NCI-H2227 treated with DMSO at 0.1 percent for 48 hours (cell line): ENCODE measurements around the gene CFAP410.
"Not testable (repeated sequence)": the region's sequence is repeated elsewhere in the genome, so short reads cannot be mapped to it uniquely, and the experiment has no call there.

ENCODE experiments used
- DNase-seq: peaks from one replicate; lab custom pipeline; 2025; lab: John Stamatoyannopoulos, UW

Gene CFAP410

DNA sequence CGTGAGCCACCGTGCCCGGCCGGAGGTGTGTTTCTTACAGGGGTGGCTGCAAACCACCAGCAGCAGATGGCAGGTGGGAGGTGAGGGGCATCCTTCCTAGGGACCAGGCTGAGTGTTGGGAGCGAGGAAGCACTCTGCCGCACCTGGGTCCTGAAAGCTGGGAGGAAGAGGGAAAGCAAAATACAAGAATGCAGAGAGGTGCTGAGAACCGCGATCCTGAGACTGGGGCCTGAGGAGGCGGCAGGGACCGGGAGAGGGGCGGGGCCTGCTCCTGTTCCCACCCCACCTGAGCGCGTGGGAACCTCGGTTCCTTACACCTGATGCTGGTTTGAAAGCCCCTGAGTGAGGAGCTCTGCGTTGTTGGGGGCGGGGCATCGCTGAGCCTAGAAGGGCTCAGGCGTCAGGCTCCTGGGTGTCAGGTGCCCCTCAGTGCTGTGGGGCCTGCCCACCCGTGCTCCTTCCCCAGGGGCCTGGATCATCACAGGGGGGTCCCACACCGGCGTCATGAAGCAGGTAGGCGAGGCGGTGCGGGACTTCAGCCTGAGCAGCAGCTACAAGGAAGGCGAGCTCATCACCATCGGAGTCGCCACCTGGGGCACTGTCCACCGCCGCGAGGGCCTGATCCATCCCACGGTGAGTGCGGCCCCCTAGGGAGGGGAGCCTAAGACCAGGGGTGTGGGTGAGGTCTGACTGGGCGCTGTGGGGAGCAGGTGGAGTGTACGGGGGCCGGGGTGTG is 29.7 kb upstream of the CFAP410 start:
- no peak for DNase-seq

DNA sequence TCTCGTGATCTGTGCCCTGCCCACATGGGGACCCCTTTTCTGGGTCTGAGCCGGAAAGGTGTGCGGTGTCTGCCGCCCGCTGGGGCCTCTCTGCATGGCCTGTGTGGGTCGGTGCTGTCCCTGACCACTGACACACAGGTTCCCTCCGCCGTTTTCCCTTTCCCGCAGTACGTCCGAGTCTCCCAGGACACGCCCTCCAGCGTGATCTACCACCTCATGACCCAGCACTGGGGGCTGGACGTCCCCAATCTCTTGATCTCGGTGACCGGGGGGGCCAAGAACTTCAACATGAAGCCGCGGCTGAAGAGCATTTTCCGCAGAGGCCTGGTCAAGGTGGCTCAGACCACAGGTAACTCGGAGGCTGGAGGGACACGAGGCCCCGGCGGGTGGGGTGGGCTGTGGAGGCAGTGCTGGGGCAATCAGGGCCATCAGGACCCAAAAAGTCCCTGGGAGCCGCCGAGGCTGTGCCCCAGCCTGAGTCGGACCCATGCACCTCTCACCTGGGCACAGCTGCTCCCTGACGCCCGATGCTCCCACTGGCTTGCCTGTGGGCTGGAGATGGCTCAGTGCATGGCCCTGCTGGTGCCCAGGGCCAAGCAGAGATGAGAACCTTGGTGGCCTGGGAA is 27.5 kb upstream of the CFAP410 start:
- no peak for DNase-seq

GRCh38 chr21:44365967-44366585 is 26.9 kb upstream of the CFAP410 start:
- DNase-seq = no peak

DNA sequence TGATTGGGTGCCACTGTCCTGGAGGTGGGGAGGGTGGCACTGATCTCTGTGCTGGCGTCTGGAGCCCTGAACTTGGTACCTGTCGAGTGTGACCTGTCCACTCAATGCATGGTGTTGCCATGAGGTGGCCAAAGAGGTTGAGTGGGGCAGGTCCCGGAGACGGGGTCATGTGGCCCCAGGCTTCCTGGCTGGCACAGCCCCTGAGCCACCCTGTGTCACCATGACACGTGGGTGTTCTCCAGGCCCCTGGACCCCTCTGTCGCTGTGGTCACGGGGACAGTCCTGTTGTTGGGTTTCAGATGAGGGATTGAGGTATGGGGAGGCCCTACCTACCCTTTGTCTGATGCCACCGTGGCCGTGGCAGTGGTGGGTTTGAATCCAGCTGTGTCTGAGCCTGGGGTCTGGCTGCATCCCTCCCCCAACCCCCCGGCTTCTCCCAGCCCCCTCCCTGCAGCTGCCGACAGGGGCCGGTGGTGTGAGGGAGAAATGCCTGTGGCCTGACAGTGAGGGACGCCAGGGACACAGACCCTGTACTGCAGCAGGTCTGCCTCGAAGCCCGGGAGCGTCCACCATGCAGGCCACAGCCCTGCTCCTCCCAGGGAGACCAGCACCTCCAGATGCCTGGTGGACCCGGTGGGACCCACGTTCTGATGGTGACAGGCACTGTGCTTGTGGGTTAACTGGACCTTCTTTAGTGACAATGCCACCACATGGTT is 26.2 kb upstream of the CFAP410 start:
- no peak for DNase-seq

GRCh38 chr21:44364151-44365053 is 25.2 kb upstream of the CFAP410 start:
- DNase-seq = no peak

DNA sequence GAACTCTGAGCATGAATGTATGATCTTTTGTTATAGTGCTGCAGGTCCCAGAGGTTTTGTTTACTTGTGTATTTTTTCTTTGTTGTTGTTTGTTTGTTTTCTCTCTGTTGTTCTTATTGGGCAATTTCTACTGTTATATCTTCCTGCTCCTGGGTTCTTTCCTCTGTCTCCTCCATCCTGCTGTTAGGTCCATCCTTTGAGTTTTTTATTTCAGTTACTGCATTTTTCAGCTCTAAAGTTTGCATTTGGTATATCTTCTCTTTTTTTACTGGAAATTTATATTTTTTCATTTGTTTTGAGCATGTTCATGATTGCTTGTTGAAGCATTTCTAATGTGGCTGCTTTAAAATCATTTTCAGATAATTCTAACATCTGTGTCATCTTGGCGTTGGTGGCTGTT is 24.1 kb upstream of the CFAP410 start:
- DNase-seq = no peak

- not testable (repeated sequence) for DNase-seq
These were observed 22.7 kb upstream of the CFAP410 start for GRCh38 chr21:44361903-44362302.

DNA sequence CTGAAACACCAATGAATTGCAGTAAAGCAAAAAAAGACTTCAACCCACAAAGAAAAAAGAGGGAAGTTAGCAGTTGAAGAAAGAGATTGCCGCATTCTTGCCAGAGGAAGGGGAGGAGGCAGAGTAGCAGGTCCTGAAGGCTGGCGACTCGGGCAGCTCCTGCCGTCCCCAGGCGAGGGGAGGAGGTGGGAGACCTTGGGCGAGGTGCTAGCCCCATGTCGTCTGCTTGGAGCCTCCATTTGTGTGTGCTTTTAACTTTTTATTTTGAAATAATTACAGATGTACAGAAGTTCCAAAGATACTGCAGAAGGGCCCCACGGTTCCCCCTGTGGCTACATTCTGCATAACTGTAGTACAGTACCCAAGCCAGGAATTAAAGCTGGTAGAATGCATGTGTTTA is 21.0 kb upstream of the CFAP410 start:
- no peak for DNase-seq

DNA sequence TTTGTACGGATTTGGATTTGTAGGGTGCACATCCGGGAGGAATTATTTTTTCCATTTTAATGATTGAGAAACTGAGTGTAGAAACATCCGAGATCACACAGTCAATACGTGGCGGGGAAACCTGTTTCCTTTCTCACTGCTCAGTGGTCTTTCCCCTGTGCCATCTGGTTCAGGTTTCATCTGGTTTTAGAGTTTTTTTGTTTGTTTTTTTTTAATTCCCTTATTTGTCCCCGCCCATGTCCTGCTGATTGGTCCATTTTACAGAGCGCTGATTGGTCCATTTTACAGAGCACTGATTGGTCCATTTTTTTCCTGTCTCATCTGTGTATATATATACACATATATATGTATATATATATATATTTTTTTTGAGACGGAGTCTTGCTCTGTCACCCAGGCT is 20.2 kb upstream of the CFAP410 start:
- no peak for DNase-seq

DNA sequence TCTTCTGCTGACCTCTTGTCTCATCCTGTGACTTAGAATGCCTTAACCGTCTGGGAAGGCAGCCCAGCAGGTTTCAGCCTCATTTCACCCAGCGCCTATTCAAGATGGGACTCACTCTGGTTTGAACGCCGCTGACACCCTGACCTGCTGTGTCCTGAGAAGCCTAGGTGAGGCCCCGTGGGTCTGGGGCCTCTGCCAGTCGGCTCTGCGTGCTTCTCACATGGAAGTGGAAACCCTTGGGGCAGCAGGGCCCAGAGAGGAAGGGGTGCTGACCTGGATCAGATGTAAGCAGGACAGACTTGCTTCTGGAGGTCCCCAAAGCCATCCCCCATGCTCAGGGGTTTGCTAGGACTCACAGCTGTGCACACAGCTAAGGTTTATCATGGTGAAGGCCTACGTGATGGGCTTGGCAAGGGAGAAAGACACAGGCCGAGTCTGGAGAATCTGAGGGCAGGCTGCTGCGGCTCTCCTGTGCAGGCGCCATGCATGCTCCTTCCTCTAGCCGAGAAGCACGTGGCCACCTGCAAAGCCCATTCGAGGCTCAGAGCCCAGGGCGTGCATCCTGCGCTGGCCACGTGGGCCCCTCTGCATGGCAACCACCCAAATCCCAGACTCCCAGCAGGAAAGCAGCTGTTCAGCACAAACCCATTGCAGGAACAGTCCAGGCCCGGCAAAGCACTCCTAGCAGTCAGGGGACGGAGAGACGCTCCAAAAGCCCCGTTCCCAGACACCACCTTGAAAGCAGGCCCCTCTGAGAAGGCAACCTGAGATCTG is 18.1 kb upstream of the CFAP410 start:
- DNase-seq = no peak

DNA sequence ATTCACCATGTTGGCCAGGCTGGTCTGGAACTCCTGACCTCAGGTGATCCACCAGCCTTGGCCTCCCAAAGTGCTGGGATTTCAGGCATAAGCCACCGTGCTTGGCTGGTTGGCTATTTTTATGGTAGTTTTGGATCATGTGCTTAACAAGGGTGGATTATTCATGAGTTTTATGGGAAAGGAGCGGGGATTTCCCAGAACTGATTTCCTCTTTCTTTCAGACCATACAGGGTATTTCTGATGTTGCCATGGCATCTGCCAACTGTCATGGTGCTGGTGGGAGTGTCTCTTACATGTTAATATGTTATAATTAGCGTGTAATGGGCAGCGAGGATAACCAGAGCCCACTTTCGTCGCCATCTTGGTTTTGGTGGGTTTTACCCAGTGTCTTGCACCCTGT is 17.4 kb upstream of the CFAP410 start:
- no peak for DNase-seq

GRCh38 chr21:44356160-44356559 is 17.0 kb upstream of the CFAP410 start:
- no peak for DNase-seq

GRCh38 chr21:44354775-44355771 is 15.9 kb upstream of the CFAP410 start:
- DNase-seq = no peak

DNA sequence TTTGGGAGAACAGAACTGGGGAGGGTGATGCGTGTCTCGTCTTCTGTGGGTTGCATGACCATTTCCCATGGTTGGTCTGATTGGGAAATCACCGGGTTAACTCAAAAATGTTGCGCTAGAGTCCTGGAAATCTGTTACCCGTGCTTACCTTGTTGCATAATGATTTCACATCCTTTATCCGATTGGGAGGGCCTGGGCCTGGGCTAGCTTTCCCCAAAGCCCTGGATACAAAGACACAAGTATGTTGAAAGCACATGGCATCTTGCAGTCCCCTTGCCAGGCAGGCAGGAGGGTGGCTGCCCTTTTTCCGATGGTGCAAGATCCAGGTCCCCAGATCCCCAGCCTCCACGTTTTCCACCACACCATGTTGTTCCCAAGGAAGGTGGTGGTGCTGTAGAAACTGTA is 14.8 kb upstream of the CFAP410 start:
- DNase-seq = no peak

- no peak for DNase-seq
These were observed 14.2 kb upstream of the CFAP410 start, which contains the start of gene TRPM2 for GRCh38 chr21:44353191-44353970. Gene TRPM2 (plus strand): TSS chr21:44353621. CDS start chr21:44353701, 80 bp downstream.

- no peak for DNase-seq
These were observed 13.2 kb upstream of the CFAP410 start for GRCh38 chr21:44352253-44352860.

DNA sequence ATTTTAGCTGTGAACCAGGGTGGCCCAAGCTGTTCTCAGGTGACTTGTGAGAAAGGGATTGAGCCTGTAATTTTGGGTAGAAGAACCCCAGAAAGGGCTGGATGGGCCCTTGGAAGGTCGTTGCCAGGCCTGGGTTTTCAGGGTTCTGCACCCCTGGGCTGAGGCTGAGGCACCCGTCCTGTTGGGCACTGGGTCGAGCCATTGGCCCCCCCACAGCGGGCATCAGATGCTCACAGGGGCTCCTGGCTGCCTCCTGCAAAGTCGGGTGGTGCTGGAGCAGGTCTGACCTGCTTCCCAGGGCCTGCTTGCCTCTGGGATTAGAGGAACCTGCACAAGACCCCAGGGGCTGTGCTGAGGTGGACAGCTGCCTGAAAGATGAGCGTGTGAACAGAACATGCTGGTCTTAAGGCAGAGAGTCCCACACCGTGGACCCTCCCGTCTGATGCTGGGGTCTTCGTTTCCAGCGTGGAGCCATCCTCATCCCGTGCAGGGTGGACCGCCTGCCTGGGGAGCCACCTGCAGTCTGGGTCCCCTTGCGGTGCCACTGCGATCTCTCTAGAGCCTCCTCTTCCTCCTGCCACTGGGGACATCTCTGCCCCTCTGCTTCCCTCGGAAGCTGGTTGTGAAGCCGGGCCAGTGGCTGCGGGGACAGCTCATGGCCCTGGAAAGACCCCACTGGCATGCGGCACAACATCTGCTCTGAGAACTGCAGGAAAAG is 12.5 kb upstream of the CFAP410 start:
- no peak for DNase-seq
